ENCODE data around the gene MORN1.

Gene MORN1

DNA sequence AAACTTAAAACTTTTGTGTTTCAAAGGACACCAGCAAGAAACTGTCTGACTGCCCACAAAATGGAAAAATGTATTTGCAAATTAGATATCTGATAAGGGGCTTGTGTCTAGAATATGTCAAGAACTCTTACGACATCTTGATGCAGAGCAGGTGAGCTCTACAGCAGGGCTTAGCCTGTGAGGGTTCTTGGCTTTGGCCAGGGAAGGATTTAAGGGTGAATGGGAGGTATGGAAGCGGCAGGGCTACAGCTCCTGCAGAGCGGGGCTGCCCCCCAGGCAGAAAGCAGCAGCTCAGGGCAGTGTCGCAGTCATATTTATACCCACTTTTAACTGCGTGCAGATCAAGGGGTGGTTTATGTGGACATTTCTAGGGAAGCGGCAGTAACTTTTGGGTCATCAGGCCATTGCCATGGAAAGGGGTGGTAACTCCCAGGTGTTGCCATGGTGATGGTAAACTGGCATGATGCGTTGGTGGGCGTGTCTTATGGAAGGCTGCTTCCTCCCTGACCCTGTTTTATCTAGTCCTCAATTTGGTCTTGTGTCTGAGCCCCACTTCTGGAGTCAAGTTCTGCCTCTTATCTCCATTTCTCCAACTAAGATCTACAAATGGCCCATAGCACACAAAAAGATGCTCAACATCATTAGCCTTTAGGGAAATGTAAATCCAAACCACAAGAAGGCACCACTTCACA is 23.2 kb downstream of the MORN1 start:
- no peak for DNase-seq

DNA sequence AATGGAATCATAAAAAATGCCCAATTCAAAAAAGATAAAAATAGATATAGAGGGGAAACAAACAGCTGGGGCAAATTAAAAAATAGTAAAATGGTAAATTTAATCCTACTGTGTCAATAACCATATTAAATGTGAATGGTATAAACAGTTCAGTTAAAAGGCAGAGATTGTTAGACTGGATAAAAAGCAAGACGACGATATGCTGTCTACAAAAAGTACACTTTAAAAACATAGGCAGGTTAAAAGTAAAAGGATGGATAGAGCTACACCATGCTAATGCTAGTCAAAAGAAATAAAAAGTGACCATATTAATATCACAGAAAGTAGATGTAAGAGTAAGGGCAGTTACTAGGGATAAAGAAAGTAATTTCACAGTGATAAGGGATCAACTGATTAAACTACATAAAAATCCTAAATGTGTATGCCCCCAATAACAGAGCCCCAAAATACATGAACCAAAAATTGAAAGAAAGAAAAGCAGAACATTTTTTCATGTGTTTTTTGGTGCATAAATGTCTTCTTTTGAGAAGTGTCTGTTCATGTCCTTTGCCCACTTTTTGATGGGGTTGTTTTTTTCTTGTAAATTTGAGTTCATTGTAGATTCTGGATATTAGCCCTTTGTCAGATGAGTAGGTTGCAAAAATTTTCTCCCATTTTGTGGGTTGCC is 27.4 kb downstream of the MORN1 start:
- DNase-seq: no peak

GRCh38 chr1:2360588-2361364 is 30.6 kb downstream of the MORN1 start:
- no peak for DNase-seq

- no peak for DNase-seq
Observed at GRCh38 chr1:2358651-2359640, 32.4 kb downstream of the MORN1 start.

- DNase-seq: no peak
Observed at GRCh38 chr1:2358072-2358471, 33.3 kb downstream of the MORN1 start.

DNA sequence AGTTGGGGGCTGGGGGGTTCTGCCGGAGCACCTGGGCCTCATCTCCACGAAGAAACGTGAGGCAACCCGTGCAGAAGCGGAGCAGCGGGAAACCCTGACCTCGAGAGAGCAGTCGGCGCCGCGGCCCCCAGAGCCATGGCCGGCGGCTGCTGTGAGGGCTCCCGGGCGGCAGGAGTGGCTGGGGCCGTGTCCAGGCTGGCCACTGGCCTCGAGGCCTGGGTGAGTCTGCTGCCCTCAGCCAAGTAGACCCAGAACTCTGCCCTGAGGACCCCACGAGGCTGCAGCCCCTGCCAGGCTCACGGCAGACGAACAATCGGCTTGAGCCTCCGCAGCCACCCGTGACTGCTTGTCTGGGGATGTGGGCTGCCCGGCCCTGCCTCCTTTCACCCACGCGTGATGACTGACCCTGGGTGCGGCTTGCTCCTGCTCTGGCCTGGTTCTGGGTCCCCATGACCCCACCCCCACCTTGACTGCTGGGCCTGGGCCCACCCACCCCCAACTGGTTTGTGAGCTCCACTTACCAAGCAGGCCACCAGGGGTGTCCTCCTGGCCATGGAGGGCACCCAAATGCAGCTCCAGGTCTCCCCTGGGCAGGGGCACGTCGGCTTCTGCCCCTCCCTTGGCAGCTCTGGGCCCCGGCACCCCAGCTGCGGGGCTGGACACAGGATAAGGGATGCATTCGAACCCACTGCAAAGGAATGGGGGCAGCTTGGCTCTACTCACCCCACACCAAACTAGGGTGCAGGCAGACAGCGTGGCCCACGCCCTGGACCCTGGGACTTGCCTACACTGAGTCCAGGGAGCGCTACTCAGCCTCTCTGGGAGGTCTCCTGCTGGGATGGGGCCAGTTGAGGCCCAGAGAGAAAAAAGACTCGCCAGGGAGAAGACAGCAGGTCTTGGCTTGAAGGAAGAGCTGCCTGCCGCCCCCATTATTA is 34.2 kb downstream of the MORN1 start:
- DNase-seq: no peak

GRCh38 chr1:2356401-2356800 is 35.0 kb downstream of the MORN1 start:
- DNase-seq: no peak

- no peak for DNase-seq
Observed at GRCh38 chr1:2355373-2356261, 35.7 kb downstream of the MORN1 start.

GRCh38 chr1:2354511-2355372 is 36.6 kb downstream of the MORN1 start:
- DNase-seq: no peak

DNA sequence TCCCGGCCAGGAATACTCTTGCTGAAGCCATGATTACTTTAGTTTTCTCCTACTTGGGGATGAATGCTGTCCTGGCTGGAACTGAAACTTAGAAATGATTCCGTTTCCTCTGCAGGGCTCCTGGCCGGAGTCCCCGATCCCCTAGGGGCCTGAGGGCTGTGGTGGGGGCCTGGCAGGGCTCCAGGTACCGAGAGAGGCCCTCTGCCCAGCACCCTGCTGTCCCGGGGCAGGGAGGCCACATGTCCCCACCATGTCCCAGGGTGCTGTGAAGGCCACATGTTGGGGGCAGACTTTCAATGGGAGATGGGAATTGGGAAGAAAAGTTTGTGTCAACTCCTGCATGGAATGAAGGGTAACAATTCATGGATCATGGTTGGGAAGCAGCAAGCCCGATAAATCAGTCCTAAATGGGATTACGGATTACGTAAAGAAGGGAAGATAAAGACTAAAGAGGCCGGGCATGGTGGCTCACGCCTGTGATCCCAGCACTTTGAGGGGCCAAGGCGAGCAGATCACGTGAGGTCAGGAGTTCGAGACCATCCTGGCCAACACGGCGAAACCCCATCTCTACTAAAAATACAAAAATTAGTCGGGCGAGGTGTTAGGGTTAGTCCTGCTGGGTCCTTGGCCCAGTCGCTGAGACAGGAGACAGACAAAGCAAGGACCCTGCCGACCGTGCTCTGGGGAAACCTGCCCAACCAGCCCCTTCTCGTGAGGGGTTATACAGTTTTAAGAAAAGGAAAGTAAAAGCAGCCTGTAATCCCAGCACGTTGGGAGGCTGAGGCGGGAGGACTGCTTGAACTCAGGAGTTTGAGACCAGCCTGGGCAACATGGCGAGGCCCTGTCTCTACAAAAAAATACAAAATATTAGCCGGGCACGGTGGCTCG is 37.6 kb downstream of the MORN1 start:
- no peak for DNase-seq

DNA sequence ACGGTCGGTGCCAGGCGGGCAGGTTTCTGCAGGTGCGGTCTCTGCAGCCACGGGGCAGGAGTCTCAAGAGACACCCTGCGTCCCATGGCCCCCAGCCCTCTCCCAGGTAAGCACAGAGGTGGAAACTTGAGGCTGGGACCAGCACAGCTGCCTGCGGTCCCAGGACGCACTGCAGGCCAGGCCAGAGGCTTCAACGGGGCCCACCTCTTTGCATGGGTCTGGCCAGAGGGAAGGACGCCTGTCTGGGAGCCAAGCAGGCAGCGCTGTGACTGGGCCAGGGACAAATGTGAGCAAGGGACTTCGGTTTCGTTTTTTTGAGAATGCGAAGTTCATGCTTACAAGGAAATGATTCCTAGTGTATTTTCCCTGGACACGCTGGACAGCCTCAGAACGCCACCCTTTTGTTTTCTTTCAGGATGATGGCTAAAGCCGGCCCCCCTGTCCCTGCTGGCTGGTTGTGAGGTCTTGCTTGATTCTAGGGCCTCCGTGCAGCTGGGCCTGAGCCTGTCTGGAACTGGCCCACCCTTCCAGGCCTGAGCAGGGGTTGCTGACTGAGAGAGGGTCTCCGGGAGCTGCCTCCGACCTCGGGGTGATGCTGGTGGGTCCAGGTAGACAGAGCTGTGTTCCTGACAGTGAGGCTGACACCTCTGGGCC is 38.3 kb downstream of the MORN1 start:
- DNase-seq: no peak

DNA sequence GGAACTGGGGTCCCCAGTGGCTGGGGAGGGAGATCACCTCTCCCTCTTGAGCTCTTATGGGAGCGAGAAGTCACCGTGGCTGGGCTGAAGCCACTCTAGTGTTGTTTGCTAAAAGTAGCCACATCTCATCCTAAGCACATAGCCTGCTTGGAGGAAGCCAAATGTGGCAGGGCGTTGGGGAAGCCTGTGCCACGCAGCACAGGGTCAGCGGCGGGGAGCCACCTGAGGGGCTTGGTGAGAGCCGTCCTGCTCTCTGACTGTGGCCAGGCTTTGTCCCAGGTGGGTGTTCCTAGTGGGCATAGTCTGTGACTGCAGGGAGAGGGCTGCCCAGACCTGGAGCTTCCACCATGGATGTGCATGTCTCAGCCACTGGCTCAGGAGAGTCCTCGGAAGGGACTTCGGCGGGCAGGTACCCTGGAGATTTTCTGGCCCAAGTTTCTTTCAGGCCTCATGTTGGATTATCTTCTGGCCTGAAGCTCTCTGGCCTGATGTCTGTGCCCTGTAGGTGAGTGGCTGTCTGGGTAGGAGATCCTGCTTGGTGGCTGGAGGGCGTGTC is 38.9 kb downstream of the MORN1 start:
- DNase-seq: no peak

DNA sequence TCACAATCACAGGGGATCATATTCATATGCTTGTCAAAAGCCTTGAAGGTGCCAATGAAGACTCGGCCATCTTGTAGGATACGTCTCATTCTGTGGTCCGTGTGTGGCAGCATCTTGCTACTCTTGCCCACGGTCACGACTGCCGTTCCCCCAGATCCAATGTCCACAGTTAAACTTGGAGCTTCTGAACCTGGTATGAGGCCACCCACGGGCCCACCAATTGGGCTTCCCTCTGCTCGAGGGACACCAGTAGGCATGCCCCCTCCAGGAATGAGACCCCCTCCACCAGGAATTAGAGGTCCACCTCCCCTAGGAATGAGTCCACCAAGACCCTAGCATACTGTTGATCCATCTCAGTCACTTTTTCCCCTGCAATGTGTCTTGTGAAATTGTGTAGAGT is 39.6 kb downstream of the MORN1 start:
- no peak for DNase-seq

- DNase-seq: no peak
Observed at GRCh38 chr1:2350911-2351655, 40.3 kb downstream of the MORN1 start.

GRCh38 chr1:2350501-2350900 is 40.9 kb downstream of the MORN1 start:
- no peak for DNase-seq

- DNase-seq: no peak
Observed at GRCh38 chr1:2349806-2350205, 41.5 kb downstream of the MORN1 start.
